IMR-90 (cell line): ENCODE data around the gene ARMC8. TPM values are rescaled to one million over a fixed set of nuclear protein-coding genes. Genes with fewer than 3 reads are reported as not detected.

ENCODE experiments used
- ATAC-seq: fragments of 200-7000 bp; cut with Tn5 transposase; 2 replicates; pipeline ENCODE4 v1.9.1; 2020; ENCODE audit warnings: low read depth, mild to moderate bottlenecking, moderate library complexity
- BruUV-seq: library from RNA; stranded (reverse); fragments of 400-500 nt; replicated peaks from 2 replicates; lab custom pipeline; 2021; lab: Mats Ljungman, UMichigan
- CTCF ChIA-PET: fragments of 300-600 bp; formaldehyde crosslinking; extraction: SDS; loops from one replicate; lab custom pipeline; 2021; ENCODE audit warnings: antibody characterized with exemption; lab: Yijun Ruan, JAX
- POLR2A ChIA-PET: fragments of 300-600 bp; sonication (Branson Sonifier 250); formaldehyde crosslinking; loops from one replicate; lab custom pipeline; 2022; ENCODE audit warnings: antibody characterized with exemption; ENCODE audit not compliant: unreplicated experiment; lab: Charles Lee
- DNase-seq: peaks from one replicate; pipeline ENCODE4 v3.0.0; 2013
- H2AFZ ChIP-seq: replicated peaks from 2 replicates; pipeline ENCODE3; 2013; ENCODE audit warnings: low read length, mild to moderate bottlenecking; ENCODE audit not compliant: poor library complexity
- H2AK5ac ChIP-seq: 2 replicates; pipeline ENCODE4 v1.6.1; 2013; ENCODE audit warnings: low read depth, low read length, inconsistent platforms
- H2AK9ac ChIP-seq: replicated peaks from 2 replicates; pipeline ENCODE3; 2013; ENCODE audit warnings: mild to moderate bottlenecking, low read depth, low read length, moderate library complexity; ENCODE audit not compliant: poor library complexity
- H2BK120ac ChIP-seq: 2 replicates; pipeline ENCODE4 v1.6.1; 2013; ENCODE audit warnings: low read depth, low read length, inconsistent platforms
- H2BK15ac ChIP-seq: 3 replicates; pipeline ENCODE4 v1.6.1; 2013; ENCODE audit warnings: low read depth, low read length, inconsistent platforms
- H2BK20ac ChIP-seq: 2 replicates; pipeline ENCODE4 v1.6.1; 2013; ENCODE audit warnings: low read depth, mild to moderate bottlenecking, inconsistent platforms, low read length, moderate library complexity
- H2BK5ac ChIP-seq: 2 replicates; pipeline ENCODE4 v1.6.1; 2013; ENCODE audit warnings: mild to moderate bottlenecking, low read depth, low read length, inconsistent platforms; ENCODE audit not compliant: poor library complexity, severe bottlenecking
- H3K14ac ChIP-seq: replicated peaks from 2 replicates; pipeline ENCODE4 v1.6.1; 2013; ENCODE audit warnings: low read depth, low read length, inconsistent platforms
- H3K18ac ChIP-seq: 2 replicates; pipeline ENCODE4 v1.6.1; 2013; ENCODE audit warnings: low read depth, low read length, control low read depth
- H3K23ac ChIP-seq: 2 replicates; pipeline ENCODE4 v1.6.1; 2013; ENCODE audit warnings: low read depth, low read length, inconsistent platforms
- H3K27ac ChIP-seq: 2 replicates; pipeline ENCODE4 v1.5.1; 2013; ENCODE audit warnings: mild to moderate bottlenecking, control low read depth, low read length; ENCODE audit not compliant: insufficient read depth
- H3K27me3 ChIP-seq: 2 replicates; pipeline ENCODE4 v1.6.1; 2013; ENCODE audit warnings: low read length; ENCODE audit not compliant: control insufficient read depth, insufficient read depth
- H3K36me3 ChIP-seq: 2 replicates; pipeline ENCODE4 v1.6.1; 2013; ENCODE audit warnings: low read length, mixed read lengths; ENCODE audit not compliant: control insufficient read depth, insufficient read depth
- H3K4ac ChIP-seq: 2 replicates; pipeline ENCODE4 v1.6.1; 2013; ENCODE audit warnings: low read depth, low read length, inconsistent platforms
- H3K4me1 ChIP-seq: 2 replicates; pipeline ENCODE4 v1.6.1; 2013; ENCODE audit warnings: low read length, mixed read lengths; ENCODE audit not compliant: control insufficient read depth, insufficient read depth
- H3K4me2 ChIP-seq: 2 replicates; pipeline ENCODE4 v1.6.1; 2013; ENCODE audit warnings: low read depth, mild to moderate bottlenecking, control low read depth, low read length, moderate library complexity
- H3K4me3 ChIP-seq: 2 replicates; pipeline ENCODE4 v1.5.1; 2013; ENCODE audit warnings: low read depth, mild to moderate bottlenecking, control low read depth, low read length, moderate library complexity; ENCODE audit not compliant: insufficient read depth
- H3K56ac ChIP-seq: 2 replicates; pipeline ENCODE4 v1.6.1; 2013; ENCODE audit warnings: low read length, inconsistent platforms; ENCODE audit not compliant: insufficient read depth; ENCODE audit errors: extremely low read depth
- H3K79me1 ChIP-seq, 2 experiments: 2 replicates each; pipeline ENCODE4 v1.6.1; 2013; ENCODE audit warnings: low read length in 2 of 2, inconsistent platforms in 1 of 2, low read depth in 1 of 2
- H3K9ac ChIP-seq: 2 replicates; pipeline ENCODE4 v1.6.1; 2013; ENCODE audit warnings: low read depth, low read length, control low read depth
- H3K9me1 ChIP-seq: 2 replicates; pipeline ENCODE4 v1.6.1; 2013; ENCODE audit warnings: low read length, inconsistent platforms; ENCODE audit not compliant: insufficient read depth
- H3K9me3 ChIP-seq: 2 replicates; pipeline ENCODE4 v1.6.1; 2013; ENCODE audit warnings: low read length; ENCODE audit not compliant: control insufficient read depth, insufficient read depth
- H4K20me1 ChIP-seq: 2 replicates; pipeline ENCODE4 v1.6.1; 2013; ENCODE audit warnings: low read length, inconsistent platforms; ENCODE audit not compliant: insufficient read depth
- H4K5ac ChIP-seq: 2 replicates; pipeline ENCODE4 v1.6.1; 2013; ENCODE audit warnings: mild to moderate bottlenecking, low read depth, low read length, control low read depth
- H4K8ac ChIP-seq, 2 experiments: 2 replicates each; pipeline ENCODE4 v1.6.1; 2013; ENCODE audit warnings: low read depth in 2 of 2, low read length in 2 of 2, control low read depth in 1 of 2, inconsistent platforms in 1 of 2
- H4K91ac ChIP-seq: 2 replicates; pipeline ENCODE4 v1.6.1; 2013; ENCODE audit warnings: low read depth, low read length, inconsistent platforms; ENCODE audit not compliant: insufficient read depth
- BHLHE40 ChIP-seq: fragments of 150-350 bp; IDR thresholded peaks from 2 replicates; pipeline ENCODE4 v1.6.1; 2016; ENCODE audit warnings: mild to moderate bottlenecking, low read depth, low read length
- CEBPB ChIP-seq: IDR thresholded peaks from 2 replicates; pipeline ENCODE4 v1.6.1; 2012; ENCODE audit warnings: low read depth, low read length, improper control_type of control experiment
- ELK1 ChIP-seq: fragments of 150-350 bp; IDR thresholded peaks from 2 replicates; pipeline ENCODE4 v1.6.1; 2016; ENCODE audit warnings: low read depth, mild to moderate bottlenecking, low read length, moderate library complexity, borderline replicate concordance
- FOS ChIP-seq: fragments of 150-350 bp; IDR thresholded peaks from 2 replicates; pipeline ENCODE4 v1.6.1; 2016; ENCODE audit warnings: low read depth, low read length
- MAZ ChIP-seq: IDR thresholded peaks from 2 replicates; pipeline ENCODE4 v1.6.1; 2012; ENCODE audit warnings: low read depth, mild to moderate bottlenecking, low read length, improper control_type of control experiment, moderate library complexity, borderline replicate concordance
- MXI1 ChIP-seq: IDR thresholded peaks from 2 replicates; pipeline ENCODE4 v1.6.1; 2012; ENCODE audit warnings: low read depth, mild to moderate bottlenecking, low read length, moderate library complexity, borderline replicate concordance
- POLR2A ChIP-seq: IDR thresholded peaks from 2 replicates; pipeline ENCODE4 v1.6.1; 2012; ENCODE audit warnings: mild to moderate bottlenecking, low read depth, low read length
- RAD21 ChIP-seq: IDR thresholded peaks from 2 replicates; pipeline ENCODE4 v1.6.1; 2012; ENCODE audit warnings: low read length, improper control_type of control experiment
- RFX5 ChIP-seq: IDR thresholded peaks from 2 replicates; pipeline ENCODE4 v1.8.0; 2012; ENCODE audit warnings: low read depth, mild to moderate bottlenecking, low read length, moderate library complexity
- USF2 ChIP-seq: fragments of 150-350 bp; IDR thresholded peaks from 2 replicates; pipeline ENCODE4 v1.6.1; 2017; ENCODE audit warnings: mild to moderate bottlenecking, antibody characterized with exemption, low read length, low read depth
- WGBS, 2 experiments: methylation state at CpG; one replicate each; pipeline versions ENCODE4 v1.1.5 to v1.1.7; 2013; ENCODE audit warnings: missing lambda C conversion rate in 2 of 2; ENCODE audit not compliant: insufficient read length in 1 of 2; ENCODE audit errors: extremely low coverage in 2 of 2; 5-methylcytosine and 5-hydroxymethylcytosine counted together
- dilution Hi-C: fragments of 300-500 bp; cut with HindIII; formaldehyde crosslinking; loops from one replicate; pipeline ENCODE4 v1.14.3; 2018; ENCODE audit warnings: low sequenced_read_pairs; ENCODE audit not compliant: unreplicated experiment
- in situ Hi-C: fragments of 300-500 bp; cut with MboI; formaldehyde crosslinking; loops from 3 replicates; pipeline ENCODE4 v1.14.3; 2019; ENCODE audit warnings: low sequenced_read_pairs, inconsistent platforms, mixed read lengths
- intact Hi-C: fragments of 100-400 bp; cut with micrococcal nuclease; formaldehyde crosslinking; loops from 2 replicates; pipeline ENCODE4 v1.10.0; 2022
- polyA plus RNA-seq, 3 experiments: library from polyadenylated mRNA; depleted of rRNA; stranded (reverse); fragments of >200 nt; gene quantifications; 2 replicates each; pipeline ENCODE4 v1.2.3, GENCODE V29; 2012; ENCODE audit warnings: low replicate concordance in 1 of 3
- total RNA-seq: library from RNA; depleted of rRNA; stranded (reverse); fragments of >200 nt; gene quantifications from 2 replicates; pipeline ENCODE4 v1.2.3, GENCODE V29; 2012

ARMC8 gene
- total and polyA plus RNA-seq, 2 of the 4 experiments (the other 2 are of a cell fraction): 39.1 to 75.1 TPM

GRCh38 chr3:138188013-138188730 lies 1.1 kb downstream of the ARMC8 start (continued):
- TF ChIP-seq RFX5 (no peak), CEBPB (no peak)

DNA sequence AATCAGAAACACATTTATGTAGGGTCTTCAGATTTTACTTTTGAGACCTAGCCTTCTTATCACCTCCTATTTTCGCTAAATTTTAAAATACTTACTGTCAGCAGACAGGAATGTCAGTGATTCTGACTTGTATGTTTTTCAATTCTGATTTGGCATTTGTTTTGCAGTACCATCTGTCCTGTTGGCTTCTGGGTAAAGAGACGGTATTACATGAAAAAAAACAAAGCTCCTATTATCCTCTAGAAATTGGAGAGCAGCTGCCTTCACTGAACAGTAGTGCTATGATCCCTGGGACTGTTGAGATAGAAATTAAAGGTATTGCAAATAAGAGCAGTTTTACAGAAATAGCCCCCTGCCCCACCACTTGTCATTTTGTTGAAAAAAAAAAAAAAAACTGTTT lies 8.4 kb downstream of the ARMC8 start:
- Histone ChIP-seq H3K4me3 (no peak overlapping the region), H3K9ac (no peak overlapping the region), H2BK120ac (no peak overlapping the region), H3K4me2 (no peak overlapping the region), H3K18ac (no peak overlapping the region), H2AK5ac (no peak overlapping the region), H3K23ac (no peak overlapping the region), H4K91ac (no peak overlapping the region), H4K8ac (no peak overlapping the region), H3K9me3 (no peaks in the 10 kb centered on the region), H3K4ac (no peak overlapping the region), H2BK5ac (no peak overlapping the region), H3K9me1 (peaks cover 7% of the 10 kb centered on the region), H3K27me3 (no peaks in the 10 kb centered on the region), H4K20me1 (peaks cover 48% of the 10 kb centered on the region), H2BK20ac (no peak overlapping the region), H3K27ac (no peak overlapping the region), H4K5ac (no peak overlapping the region), H3K4me1 (no peaks in the 10 kb centered on the region), H3K14ac (no peak overlapping the region), H3K79me1 (peaks cover 11 to 55% of the 10 kb centered on the region in 2 experiments), H2BK15ac (no peak overlapping the region), H2AK9ac (no peak overlapping the region), H3K56ac (no peak overlapping the region), H3K36me3 (peaks cover 1% of the 10 kb centered on the region; the same call in 1 of the 2 replicates), H2AFZ (no peak overlapping the region)
- TF ChIP-seq RAD21: no peak
- no peak for TF ChIP-seq BHLHE40
- TF ChIP-seq MAZ: no peak
- TF ChIP-seq POLR2A: no peak
- no peak for TF ChIP-seq ELK1
- no peak for TF ChIP-seq RFX5
- TF ChIP-seq USF2: no peak
- no peak for TF ChIP-seq MXI1
- TF ChIP-seq FOS: no peak
- TF ChIP-seq CEBPB: no peak
- ATAC-seq (no peak), DNase-seq (no peak)
- CTCF ChIA-PET: interaction anchor here (0.8 kb wide), 1 partner anchor 23 kb away, joined by 3 read pairs; no protein-coding TSS in a partner anchor
- WGBS, 2 experiments: no CpG with 5 or more reads among the region's 2 CpGs
- no TSS peak for BruUV-seq
- intact Hi-C loops (no loop called here), dilution Hi-C loops (no loop called here), in situ Hi-C loops (no loop called here)
- POLR2A ChIA-PET: no interaction called here
